Erythroblast (primary cell): ENCODE data around the gene ZNF385D.
A peak's percentile ranks its signal among the peaks of the same experiment; 100 is the strongest.
"Not testable (repeated sequence)": the region's sequence is repeated elsewhere in the genome, so short reads cannot be mapped to it uniquely, and the experiment has no call there.

ENCODE experiments used
- DNase-seq, 2 experiments: peaks; one replicate each; lab custom pipeline; 2025; lab: John Stamatoyannopoulos, UW
- GATA1 ChIP-seq: IDR thresholded peaks from 2 replicates; pipeline ENCODE4 v1.6.1; 2011; ENCODE audit warnings: low read depth, mild to moderate bottlenecking, control low read depth, low read length, moderate library complexity
- POLR2A ChIP-seq: IDR thresholded peaks from 2 replicates; pipeline ENCODE4 v1.6.1; 2011; ENCODE audit warnings: mild to moderate bottlenecking, low read length

ZNF385D gene

DNA sequence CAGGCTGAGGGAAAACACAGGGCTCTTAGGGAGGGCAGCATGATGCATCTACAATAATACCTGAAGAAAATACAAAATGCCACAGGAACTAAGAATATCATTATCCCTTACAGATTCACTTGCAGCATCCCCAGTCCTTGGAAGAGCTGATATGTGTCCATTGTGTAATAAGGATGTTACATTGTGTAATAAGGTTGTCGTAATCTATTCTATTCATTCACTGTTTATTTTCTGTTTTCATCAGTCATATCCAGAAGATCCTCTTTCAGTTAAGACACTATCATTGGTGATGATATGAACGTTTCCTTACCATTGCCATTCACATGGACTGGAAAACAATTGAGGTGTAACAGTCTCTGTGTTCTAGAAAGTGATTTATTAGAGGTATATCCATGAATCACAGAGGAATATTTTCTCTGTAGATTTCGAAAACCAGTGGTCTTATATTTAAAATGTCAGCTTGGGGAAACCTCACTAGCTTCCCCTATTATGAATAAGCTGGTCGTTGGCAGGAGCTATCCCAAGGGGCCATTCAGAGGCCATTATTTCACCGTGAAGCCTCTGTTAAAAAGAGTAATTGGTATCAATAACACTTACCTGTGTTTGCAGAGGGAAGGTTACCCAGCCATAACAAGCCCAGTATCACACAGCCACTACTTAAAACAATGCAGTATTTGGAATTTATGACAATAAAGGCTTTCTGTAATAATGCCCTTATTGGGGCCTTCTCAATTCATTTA lies 241.1 kb downstream of the ZNF385D start:
- no peak for DNase-seq
- no peak for TF ChIP-seq GATA1
- TF ChIP-seq POLR2A, result no peak

DNA sequence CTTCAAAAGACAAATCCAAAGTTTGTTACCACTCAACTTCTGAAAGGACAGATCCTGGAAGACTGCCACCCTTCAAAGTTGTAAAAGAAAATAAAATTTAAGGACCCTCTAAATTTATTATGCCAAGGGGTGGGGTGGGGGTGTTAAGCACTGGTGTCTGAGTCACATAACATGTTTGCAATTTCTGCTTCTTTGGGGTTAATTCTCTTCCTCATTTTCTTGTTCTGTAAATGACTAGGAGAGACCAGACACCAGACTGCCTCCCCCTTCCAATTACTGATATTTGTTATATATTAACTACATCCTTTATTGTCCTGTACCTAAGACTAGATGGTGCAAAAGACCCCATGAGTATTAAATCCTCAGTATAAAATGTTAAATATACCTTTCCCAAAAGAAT lies 242.8 kb downstream of the ZNF385D start:
- TF ChIP-seq GATA1 (no peak), POLR2A (no peak)
- DNase-seq, result no peak

DNA sequence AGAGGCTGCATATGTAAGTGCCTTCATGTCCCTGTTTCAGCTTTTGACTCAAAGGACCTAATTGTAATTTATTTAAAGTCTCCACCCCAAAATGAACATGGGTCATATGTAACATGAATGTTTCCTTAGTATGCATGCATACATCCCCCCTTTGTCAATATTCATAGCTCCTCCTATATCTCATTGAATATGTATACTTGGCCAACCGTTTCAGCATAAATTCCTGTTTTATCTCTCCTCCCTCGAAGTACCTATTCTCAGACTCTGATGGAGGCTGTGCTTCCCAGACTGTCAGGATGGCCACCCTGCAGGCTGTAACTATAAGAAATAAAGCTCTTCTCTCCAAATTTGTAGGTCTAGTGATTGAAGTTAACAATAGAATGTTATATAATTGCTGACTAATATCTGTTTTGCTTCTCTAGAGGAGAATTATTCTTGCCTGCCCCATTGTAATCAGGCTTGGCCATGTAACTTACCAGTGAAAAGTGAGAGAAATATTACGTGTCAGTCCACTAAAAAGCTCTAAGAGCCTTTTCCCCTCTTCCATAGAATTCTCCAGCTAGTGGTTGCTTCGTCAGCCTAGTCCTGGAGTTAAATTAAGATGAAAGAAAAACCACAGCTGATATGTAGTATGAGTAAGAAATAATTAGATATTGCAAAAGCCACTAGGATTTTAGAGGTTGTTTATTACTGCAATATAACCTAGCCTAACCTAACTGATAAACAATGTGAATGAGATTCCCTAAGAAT lies 245.1 kb downstream of the ZNF385D start:
- no peak for DNase-seq
- TF ChIP-seq GATA1, result no peak
- no peak for TF ChIP-seq POLR2A

DNA sequence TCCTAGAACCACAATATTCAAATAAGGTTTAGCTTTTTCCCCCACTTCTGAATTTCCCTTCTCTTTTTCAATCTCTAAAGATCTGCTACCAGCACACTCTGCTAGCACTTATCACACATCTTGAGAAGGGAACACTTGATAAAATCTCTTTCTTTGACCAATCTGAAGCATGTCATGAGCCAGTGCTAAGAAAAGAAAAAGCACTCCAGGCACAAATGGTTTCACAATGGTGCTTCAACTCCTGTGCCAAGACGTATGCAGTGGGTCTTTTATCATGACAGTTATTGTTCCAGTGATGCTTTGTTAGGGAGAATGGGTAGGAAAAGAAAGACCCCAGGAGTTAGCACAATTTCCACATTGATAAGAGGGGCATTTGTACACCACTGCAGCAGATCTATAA lies 248.4 kb downstream of the ZNF385D start:
- TF ChIP-seq POLR2A (no peak), GATA1 (no peak)
- DNase-seq, result no peak

DNA sequence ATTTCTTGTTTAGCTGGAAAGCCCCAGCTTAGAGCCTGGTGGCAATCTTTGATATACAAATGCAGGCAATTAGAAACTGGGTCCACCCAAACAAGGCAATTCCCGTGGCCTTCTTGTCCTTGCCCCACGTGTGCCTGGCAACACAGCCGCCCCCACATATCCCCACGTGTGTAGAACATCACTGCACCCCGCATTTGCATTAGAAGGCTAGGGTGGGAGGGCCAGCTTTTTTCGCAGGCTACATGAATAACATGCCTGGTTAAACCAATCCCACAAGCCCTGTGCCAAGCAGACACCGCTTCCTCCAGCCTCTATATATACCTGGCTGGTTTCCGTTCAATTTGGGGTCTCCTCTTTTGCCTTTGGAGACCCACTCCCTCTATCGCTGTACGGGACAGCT lies 250.2 kb downstream of the ZNF385D start:
- no peak for DNase-seq
- no peak for TF ChIP-seq GATA1
- TF ChIP-seq POLR2A, result no peak

DNA sequence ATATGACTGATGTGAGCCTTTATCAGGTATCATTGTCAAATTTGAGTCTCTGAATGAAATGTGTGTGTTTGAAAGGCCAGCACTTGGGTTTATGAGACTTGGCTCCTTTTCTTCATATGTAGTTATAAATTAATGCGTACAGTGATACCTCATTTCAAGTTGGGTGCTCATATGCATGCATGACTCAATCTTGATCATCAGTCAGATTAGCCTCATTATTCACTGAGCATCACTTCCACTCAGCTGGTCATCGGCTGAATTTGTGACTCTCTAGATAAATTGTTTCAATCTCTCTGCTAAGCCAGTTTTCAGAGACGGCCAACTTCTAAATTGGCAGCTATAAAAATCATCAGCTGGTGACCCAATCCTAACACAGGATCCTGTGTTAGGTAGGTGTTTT lies 260.3 kb downstream of the ZNF385D start:
- not testable (repeated sequence) for DNase-seq

DNA sequence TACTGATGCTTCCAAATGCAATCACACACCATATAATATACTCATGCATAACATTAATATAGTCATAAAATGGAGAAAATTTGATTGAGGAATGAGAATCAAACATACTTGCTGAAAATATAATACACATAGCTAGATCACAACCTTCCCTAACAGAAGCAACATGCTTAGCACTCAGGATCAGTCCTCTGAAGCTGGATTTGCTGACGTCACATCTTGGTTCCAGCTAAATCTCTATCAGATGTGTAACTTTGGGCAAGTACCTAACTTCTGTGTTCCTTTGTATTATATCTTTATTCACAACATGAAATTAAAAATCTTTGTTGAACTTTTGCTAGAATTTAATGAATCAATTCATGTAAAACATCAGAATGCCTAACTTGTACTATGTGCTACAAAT lies 263.5 kb downstream of the ZNF385D start:
- no peak for DNase-seq
- TF ChIP-seq POLR2A (no peak), GATA1 (no peak)

DNA sequence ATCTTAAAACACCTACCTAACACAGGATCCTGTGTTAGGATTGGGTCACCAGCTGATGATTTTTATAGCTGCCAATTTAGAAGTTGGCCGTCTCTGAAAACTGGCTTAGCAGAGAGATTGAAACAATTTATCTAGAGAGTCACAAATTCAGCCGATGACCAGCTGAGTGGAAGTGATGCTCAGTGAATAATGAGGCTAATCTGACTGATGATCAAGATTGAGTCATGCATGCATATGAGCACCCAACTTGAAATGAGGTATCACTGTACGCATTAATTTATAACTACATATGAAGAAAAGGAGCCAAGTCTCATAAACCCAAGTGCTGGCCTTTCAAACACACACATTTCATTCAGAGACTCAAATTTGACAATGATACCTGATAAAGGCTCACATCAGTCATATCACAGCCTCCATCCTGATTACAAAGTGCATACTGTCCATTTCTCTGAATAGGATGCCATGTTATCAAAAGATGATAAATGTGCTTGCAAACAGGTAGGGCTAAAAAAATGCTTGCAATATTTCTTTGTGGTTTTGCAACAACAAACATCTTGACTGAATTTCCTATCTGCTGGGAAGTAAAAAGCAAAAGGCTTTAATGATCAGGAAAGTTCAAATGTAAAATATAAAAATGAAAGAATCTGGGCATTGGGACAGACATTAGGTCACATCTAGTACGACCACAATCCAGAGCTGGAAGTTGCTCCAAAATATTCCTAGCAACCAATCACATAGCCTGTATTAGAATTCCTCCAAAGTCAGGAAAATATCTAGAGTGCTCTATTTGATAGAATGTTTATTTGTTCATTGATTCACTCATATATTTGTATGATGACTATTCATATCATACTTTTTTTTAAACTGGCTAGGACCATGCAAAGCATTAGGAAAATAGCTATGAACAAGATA lies 264.7 kb downstream of the ZNF385D start:
- DNase-seq, result not testable (repeated sequence)

DNA sequence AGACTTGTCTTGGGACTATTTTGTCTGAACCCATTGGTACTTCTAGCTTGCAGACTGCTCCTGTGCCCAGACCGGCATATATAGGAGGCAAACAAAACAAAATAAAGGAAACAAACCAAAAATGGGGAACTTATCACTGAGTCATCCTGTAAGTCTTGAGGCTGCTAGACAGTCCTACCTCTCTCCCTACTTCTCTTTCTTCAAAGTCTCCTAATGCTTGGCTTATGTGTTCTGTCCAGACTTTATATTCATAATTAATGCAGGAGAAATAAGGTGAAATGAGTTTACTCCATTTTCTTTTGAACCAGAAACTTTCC lies 266.2 kb downstream of the ZNF385D start:
- TF ChIP-seq POLR2A, result no peak
- no peak for TF ChIP-seq GATA1
- DNase-seq, result no peak

DNA sequence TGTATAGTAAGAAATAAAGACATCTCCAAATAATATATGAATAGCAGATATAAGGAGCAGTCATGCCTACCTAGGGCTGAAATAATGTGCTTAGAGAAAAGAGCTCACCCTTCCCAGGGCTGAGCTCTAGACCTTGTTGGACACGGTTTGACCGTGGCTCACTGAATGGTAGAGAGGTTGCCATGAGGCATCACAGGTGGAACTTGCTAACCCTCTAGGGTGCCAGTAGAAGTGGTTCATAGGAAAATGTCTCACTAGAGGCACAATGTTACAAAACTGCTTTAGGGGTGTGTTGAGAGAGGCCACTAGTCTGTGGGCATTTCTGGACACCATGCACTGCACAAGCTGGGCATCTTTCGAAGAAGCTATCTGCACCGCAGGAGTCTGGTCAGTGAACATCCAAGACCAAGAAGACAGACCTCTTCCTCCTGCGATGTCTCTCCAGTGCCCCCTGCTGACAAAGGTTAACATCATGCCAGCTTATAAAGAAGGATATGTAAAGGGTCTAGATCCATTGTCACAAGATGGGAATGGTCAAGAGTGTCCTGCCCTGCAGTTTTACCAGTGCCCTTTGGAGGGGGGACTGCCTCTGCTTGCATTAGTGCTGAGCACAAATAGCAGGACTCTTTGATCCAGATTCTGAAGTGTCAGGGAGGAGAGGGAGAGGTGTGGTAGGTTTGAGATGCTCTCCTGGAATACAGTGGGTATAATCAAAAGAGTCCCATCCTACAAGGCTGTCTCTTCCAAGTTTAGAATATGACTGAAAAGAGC lies 266.8 kb downstream of the ZNF385D start:
- DNase-seq, result peak; percentile 31 to 56
- no peak for TF ChIP-seq POLR2A
- TF ChIP-seq GATA1, result no peak

DNA sequence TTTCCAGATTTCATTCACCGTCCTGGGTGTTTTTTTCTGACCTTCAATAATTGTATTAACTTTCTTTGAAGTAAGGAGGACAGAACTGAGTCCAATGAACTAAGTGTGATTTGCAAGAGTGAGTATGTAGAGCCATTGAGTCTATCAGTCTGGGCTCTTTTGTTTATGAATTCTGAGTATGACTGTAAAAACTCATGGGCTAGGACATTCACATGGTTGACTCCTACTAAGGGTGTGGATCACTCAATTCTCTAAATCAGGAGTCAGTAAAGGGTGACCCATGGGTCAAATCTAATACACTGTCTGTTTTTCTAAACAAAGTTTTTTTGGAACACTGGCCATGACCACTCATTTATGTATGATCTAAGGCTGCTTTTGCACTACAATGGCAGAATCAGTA lies 269.0 kb downstream of the ZNF385D start:
- no peak for DNase-seq
- no peak for TF ChIP-seq POLR2A
- TF ChIP-seq GATA1, result no peak

DNA sequence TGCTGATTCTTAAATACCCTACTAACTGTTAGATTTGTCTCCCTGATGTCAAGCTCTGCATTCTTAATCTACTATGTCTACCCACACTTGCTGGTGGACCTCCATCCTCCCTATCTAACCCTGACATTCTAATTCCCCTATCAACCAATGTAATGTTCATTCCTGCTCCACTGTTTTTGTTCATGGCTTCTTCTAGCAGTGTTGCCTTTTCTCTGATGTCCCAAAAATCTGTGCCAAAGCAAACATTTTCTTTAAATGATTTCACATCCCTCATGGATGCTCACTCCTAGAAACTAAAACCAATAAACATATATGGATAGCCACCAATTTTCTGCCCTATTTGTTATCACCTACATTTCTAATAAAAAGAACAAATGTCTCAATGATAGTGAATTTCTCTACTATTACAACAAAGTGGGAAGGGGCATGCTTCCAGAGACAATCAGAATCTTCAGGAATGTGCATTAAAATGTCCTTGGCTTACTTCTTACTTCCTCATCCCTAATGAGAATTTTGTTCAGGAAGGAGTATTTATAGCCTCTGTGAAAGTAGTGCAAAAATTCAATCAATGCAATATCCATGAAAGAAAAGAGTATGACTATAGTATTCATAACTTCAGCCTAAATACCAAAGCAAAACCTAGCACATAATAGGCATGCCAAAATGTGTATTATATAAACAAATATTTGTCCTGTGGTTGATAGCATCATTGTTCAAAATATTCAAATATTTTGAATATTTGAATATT lies 273.3 kb downstream of the ZNF385D start:
- TF ChIP-seq POLR2A, result no peak
- TF ChIP-seq GATA1, result no peak
- no peak for DNase-seq

DNA sequence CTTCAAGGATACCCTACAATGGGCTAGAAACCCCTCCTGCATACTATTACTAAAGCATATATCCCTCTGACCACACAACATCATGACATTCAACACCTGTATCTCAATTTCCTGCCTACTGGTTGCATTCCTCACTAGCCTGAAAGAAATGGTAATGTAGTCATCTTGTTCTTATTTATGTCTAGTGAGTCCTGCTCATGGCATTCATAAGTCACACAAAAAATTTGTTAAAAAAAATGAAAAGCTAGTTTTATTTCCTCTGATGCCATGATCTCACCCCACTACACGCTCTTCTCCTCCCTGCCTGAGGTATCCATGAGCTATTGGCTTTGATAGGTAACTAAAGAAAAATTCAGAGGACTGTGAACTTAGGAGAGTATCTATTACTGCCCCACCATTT lies 284.5 kb downstream of the ZNF385D start:
- DNase-seq, result no peak
- TF ChIP-seq GATA1 (no peak), POLR2A (no peak)
